ENCODE results near the gene CCDC70. TPM values are rescaled to one million over a fixed set of nuclear protein-coding genes. Genes with fewer than 3 reads are reported as not detected.

CCDC70 gene
- not detected in 2 replicates for total RNA-seq
- polyA plus RNA-seq, result 0.15 TPM in 1 of 2 replicates, not detected in the other

DNA sequence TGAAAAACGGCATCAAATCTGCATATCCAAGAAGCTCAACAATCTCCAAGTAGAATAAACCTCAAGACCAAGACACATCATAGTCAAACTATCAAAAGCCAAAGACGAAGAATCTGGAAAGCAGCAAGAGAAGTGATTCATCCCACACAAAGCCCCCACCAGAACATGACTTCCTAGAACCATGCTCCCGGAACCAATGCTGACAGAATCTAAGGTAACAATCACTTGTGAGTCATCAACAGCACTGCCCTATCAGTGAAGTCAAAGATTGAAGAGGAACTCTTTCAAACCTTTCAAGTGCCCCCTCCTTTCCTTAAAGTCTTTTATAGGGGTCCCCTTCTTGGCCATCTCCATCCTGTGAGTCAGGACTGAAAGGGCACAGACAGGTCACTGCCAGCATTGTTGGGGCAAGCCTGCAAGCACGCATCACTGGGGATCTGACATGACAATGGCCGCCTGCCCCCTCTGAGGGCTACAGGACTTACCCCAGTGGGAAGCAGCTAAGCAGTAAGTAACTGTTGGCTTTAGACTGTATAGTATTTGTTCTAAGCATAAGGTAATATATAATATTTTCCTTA lies at the start of gene CCDC70:
Gene CCDC70, plus strand, starts transcription at position 247 of the 578 bp plus-strand sequence. CDS start 3,443 bp downstream, outside the sequence.
- TF ChIP-seq, protein P1, sequence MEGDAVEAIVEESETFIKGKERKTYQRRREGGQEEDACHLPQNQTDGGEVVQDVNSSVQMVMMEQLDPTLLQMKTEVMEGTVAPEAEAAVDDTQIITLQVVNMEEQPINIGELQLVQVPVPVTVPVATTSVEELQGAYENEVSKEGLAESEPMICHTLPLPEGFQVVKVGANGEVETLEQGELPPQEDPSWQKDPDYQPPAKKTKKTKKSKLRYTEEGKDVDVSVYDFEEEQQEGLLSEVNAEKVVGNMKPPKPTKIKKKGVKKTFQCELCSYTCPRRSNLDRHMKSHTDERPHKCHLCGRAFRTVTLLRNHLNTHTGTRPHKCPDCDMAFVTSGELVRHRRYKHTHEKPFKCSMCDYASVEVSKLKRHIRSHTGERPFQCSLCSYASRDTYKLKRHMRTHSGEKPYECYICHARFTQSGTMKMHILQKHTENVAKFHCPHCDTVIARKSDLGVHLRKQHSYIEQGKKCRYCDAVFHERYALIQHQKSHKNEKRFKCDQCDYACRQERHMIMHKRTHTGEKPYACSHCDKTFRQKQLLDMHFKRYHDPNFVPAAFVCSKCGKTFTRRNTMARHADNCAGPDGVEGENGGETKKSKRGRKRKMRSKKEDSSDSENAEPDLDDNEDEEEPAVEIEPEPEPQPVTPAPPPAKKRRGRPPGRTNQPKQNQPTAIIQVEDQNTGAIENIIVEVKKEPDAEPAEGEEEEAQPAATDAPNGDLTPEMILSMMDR (IDR thresholded peaks at IDR 0.05; ENCODE audit: low read depth, low read length), result no peak
- Histone ChIP-seq H3K9me3 (ENCODE audit: low read depth) (no peaks in the 10 kb centered on the region), H3K36me3 (no peaks in the 10 kb centered on the region), H3K4me1 (ENCODE audit: low read depth) (no peaks in the 10 kb centered on the region), H3K27ac (no peak within 1 kb of the TSS), H3K27me3 (no peaks in the 10 kb centered on the region), H3K4me3 (no peak within 1 kb of the TSS)
- DNase-seq (ENCODE audit: low read depth in 1 of 2, low spot score in 1 of 2), result peak in 1 of 2 donors; percentile 18

DNA sequence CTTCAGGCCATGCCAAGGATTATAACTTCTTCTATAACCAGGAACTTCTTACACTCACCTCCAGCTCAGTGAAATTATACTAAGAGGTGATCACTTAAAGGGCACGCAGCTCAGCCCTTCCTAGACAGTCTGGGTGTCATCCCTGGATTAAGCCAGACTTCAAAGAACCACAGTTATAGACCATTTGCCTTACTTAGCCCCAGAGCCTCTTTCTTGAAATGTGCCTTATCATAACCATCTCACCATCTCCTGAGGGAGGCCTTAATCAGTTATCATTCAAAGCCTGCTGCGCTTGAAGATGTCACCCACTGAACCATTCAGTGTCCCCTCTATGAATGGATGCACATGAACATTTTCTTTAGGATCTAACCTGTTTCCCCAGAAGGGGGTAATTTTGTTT lies 47.7 kb upstream of the CCDC70 start:
- Histone ChIP-seq H3K4me1 (ENCODE audit: low read depth) (peaks cover 4% of the 10 kb centered on the region), H3K27ac (no peak overlapping the region), H3K9me3 (ENCODE audit: low read depth) (no peaks in the 10 kb centered on the region), H3K36me3 (no peaks in the 10 kb centered on the region), H3K4me3 (no peak overlapping the region), H3K27me3 (no peaks in the 10 kb centered on the region)
- DNase-seq (ENCODE audit: low read depth in 1 of 2, low spot score in 1 of 2), result no peak
- TF ChIP-seq, protein P1 (IDR thresholded peaks at IDR 0.05; ENCODE audit: low read depth, low read length), result no peak

DNA sequence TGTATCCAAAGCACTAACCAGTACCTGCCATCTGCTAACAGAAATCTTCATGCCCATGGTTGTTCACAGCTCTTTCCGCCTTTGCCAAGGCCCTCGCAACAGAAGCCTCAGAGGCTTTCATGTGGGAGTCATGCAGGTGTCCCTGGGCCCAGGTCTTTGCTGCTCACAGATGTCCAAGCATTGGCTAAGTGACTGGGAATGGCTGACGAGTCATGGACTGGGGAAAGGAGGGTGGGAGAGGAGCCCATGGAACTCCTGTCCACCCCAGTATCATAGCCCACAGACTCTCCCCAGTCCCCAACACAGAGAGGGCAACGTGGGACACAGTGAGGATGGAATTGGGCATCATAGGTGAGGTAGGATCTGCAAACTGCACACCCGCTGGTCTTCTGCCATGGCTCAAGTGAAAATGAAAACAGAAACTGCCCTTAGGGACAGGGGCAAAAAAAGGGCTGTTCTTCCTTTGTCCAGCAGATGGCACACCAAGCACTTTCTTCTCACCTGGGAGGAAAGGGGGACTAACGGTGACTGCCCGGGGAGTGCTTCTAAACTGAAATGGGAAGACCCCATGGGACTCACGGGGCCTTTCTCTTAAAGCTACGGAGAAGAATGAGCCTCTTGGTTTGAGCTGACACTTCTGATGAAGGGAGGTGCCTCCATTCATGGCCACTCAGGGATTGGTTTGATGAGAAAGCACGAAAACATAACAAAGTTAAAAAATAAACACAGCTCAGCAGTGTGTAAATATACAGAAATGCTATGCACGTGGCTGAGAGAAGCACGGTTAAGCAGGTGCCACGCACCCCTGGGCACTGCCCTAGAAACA lies 46.7 kb upstream of the CCDC70 start:
- Histone ChIP-seq H3K36me3 (no peaks in the 10 kb centered on the region), H3K27me3 (no peaks in the 10 kb centered on the region), H3K4me1 (ENCODE audit: low read depth) (peaks cover 4% of the 10 kb centered on the region), H3K27ac (no peak overlapping the region), H3K4me3 (no peak overlapping the region), H3K9me3 (ENCODE audit: low read depth) (no peaks in the 10 kb centered on the region)
- TF ChIP-seq, protein P1 (IDR thresholded peaks at IDR 0.05; ENCODE audit: low read depth, low read length), result peak; percentile 87
- DNase-seq (ENCODE audit: low read depth in 1 of 2, low spot score in 1 of 2), result peak; percentile 72 to 74

DNA sequence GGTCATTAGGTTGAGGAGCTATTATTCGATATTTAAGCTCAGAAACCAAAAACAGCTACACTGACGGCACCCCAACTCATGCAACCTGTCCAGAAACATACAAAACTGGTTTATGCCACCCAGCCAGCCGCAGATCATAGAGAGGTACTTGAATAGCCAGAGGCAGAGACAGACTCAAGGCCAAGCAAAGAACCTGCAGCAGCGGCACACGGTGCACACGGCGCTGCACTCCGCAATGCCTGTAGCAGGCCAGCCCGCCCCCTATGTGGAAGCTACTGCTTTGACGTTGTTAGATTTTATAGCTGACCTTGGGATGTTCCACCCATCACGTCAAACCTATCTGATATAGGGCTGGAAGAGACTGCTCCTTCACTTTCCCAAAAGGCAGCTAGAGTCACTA lies 45.9 kb upstream of the CCDC70 start:
- H3K4me1 ChIP-seq (ENCODE audit: low read depth), result peaks cover 4% of the 10 kb centered on the region
- no peaks in the 10 kb centered on the region for H3K9me3 ChIP-seq (ENCODE audit: low read depth)
- no peaks in the 10 kb centered on the region for H3K36me3 ChIP-seq
- no peak for DNase-seq (ENCODE audit: low read depth in 1 of 2, low spot score in 1 of 2)
- H3K27me3 ChIP-seq, result no peaks in the 10 kb centered on the region
- TF ChIP-seq, protein P1 (IDR thresholded peaks at IDR 0.05; ENCODE audit: low read depth, low read length), result no peak
- H3K4me3 ChIP-seq, result no peak overlapping the region
- H3K27ac ChIP-seq, result no peak overlapping the region

DNA sequence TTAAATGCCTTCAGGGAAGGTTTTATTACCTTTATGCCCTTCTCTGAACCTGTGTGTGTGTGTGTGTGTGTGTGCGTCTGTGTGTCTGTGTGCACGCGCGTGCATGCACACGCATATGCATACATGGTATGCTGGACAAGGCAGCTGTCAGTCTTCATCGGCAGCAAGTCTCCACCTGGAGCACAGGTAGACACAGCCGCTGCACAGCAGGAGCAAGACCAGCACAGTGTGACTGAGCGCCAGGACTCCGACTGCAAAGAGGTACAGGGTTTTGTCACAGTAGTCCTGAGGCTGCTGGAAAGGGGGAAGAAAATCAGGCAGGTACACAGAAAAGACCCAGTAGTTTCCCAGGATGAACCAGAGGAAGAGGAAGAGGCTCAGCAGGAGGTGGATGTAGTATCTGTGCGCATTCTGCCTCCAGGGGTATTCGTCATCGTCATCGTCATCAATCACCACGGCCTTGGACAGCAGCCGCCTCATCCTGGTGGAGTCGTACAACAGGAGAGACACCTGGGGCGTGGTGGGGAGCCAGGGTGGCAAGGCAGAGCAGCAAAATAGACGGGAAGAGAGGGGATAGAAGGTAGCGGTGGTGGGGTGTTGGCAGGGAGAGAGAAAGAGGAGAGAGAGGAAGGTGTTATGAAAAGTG lies 45.0 kb upstream of the CCDC70 start:
- H3K4me1 ChIP-seq (ENCODE audit: low read depth), result peaks cover 4% of the 10 kb centered on the region
- DNase-seq (ENCODE audit: low read depth in 1 of 2, low spot score in 1 of 2), result no peak
- H3K27ac ChIP-seq, result no peak overlapping the region
- TF ChIP-seq, protein P1 (IDR thresholded peaks at IDR 0.05; ENCODE audit: low read depth, low read length), result no peak
- H3K9me3 ChIP-seq (ENCODE audit: low read depth), result no peaks in the 10 kb centered on the region
- no peaks in the 10 kb centered on the region for H3K36me3 ChIP-seq
- H3K27me3 ChIP-seq, result no peaks in the 10 kb centered on the region
- no peak overlapping the region for H3K4me3 ChIP-seq

Measured in cardiac muscle cell (in vitro differentiated cells and primary cell).